Testis (tissue), 2 donors: Measurements from ENCODE around the gene HYKK.

Experiments
- POLR2A ChIP-seq: fragments of 450-650 bp; IDR thresholded peaks from one replicate; pipeline ENCODE4 v1.6.1; 2017; ENCODE audit warnings: antibody characterized with exemption, mild to moderate bottlenecking, moderate library complexity
- TF ChIP-seq, protein P1 (sequence below), 3 experiments: fragments of 450-650 bp in 2 of 3; fragments of 200-600 bp in 1 of 3; sonication (generic) in 1 of 3; IDR thresholded peaks; one replicate each; pipeline ENCODE4 v1.5.1; 2016 to 2019; ENCODE audit warnings: antibody characterized with exemption in 3 of 3, mild to moderate bottlenecking in 2 of 3, moderate library complexity in 1 of 3

- TF ChIP-seq POLR2A, result no peak
- TF ChIP-seq, protein P1, sequence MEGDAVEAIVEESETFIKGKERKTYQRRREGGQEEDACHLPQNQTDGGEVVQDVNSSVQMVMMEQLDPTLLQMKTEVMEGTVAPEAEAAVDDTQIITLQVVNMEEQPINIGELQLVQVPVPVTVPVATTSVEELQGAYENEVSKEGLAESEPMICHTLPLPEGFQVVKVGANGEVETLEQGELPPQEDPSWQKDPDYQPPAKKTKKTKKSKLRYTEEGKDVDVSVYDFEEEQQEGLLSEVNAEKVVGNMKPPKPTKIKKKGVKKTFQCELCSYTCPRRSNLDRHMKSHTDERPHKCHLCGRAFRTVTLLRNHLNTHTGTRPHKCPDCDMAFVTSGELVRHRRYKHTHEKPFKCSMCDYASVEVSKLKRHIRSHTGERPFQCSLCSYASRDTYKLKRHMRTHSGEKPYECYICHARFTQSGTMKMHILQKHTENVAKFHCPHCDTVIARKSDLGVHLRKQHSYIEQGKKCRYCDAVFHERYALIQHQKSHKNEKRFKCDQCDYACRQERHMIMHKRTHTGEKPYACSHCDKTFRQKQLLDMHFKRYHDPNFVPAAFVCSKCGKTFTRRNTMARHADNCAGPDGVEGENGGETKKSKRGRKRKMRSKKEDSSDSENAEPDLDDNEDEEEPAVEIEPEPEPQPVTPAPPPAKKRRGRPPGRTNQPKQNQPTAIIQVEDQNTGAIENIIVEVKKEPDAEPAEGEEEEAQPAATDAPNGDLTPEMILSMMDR (IDR thresholded peaks at IDR 0.05), result no peak
Measured at GRCh38 chr15:78564743-78565096, 57.3 kb downstream of the HYKK start.
